ENCODE data around the gene TMEM218.

- TF ChIP-seq, protein P1, sequence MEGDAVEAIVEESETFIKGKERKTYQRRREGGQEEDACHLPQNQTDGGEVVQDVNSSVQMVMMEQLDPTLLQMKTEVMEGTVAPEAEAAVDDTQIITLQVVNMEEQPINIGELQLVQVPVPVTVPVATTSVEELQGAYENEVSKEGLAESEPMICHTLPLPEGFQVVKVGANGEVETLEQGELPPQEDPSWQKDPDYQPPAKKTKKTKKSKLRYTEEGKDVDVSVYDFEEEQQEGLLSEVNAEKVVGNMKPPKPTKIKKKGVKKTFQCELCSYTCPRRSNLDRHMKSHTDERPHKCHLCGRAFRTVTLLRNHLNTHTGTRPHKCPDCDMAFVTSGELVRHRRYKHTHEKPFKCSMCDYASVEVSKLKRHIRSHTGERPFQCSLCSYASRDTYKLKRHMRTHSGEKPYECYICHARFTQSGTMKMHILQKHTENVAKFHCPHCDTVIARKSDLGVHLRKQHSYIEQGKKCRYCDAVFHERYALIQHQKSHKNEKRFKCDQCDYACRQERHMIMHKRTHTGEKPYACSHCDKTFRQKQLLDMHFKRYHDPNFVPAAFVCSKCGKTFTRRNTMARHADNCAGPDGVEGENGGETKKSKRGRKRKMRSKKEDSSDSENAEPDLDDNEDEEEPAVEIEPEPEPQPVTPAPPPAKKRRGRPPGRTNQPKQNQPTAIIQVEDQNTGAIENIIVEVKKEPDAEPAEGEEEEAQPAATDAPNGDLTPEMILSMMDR (IDR thresholded peaks at IDR 0.05): no peak
- no peak for TF ChIP-seq EZH2 (IDR thresholded peaks at IDR 0.05; ENCODE audit: borderline replicate concordance, insufficient read depth, low read depth, low read length, poor library complexity, severe bottlenecking)
These were observed 56.2 kb downstream of the TMEM218 start for GRCh38 chr11:125055107-125055715.

Data from B cell (primary cell).